ENCODE results near the gene ARHGDIG. TPM values are rescaled to one million over a fixed set of nuclear protein-coding genes. Genes with fewer than 3 reads are reported as not detected.

Gene ARHGDIG
- total and polyA plus RNA-seq, 2 donors (not counting 3 experiments of a cell fraction or from before 2014, with no cell fraction given): 0.93 to 2.2 TPM

- Histone ChIP-seq H3K27me3 (ENCODE audit: control insufficient read depth in 2 of 2, insufficient read depth in 2 of 2, low read length in 2 of 2) (no peaks in the 10 kb centered on the region), H3K9me1 (replicated peaks; ENCODE audit: control insufficient read depth, extremely low read depth, insufficient read depth, low read length) (no peaks in the 10 kb centered on the region), H3K4me3 (replicated peaks in 1 of 3; ENCODE audit: insufficient read depth in 1 of 3, low read depth in 1 of 3, low read length in 3 of 3) (no peak overlapping the region), H2AFZ (ENCODE audit: low read depth, low read length) (no peak overlapping the region), H3K4me2 (ENCODE audit: insufficient read depth, low read length) (no peak overlapping the region), H3K9ac (replicated peaks; ENCODE audit: extremely low read depth, insufficient read depth, low read length) (no peak overlapping the region), H3K36me3 (ENCODE audit: control insufficient read depth in 2 of 2, extremely low read depth in 1 of 2, insufficient read depth in 2 of 2, low read length in 2 of 2) (peaks cover 0 to 20% of the 10 kb centered on the region in 2 experiments), H3K27ac (ENCODE audit: insufficient read depth, low read depth, low read length) (no peak overlapping the region), H3K9me3 (replicated peaks; ENCODE audit: control insufficient read depth, insufficient read depth, low read length) (no peaks in the 10 kb centered on the region), H3K4me1 (ENCODE audit: control insufficient read depth, extremely low read depth, insufficient read depth, low read length) (no peaks in the 10 kb centered on the region), H4K20me1 (replicated peaks; ENCODE audit: control insufficient read depth, extremely low read depth, insufficient read depth, low read length) (no peaks in the 10 kb centered on the region), H3K79me2 (ENCODE audit: control insufficient read depth, insufficient read depth, low read length) (no peaks in the 10 kb centered on the region)
- TF ChIP-seq GATA2 (IDR thresholded peaks at IDR 0.05; ENCODE audit: insufficient read depth, insufficient read length, low read depth, low read length) (no peak), MAX (IDR thresholded peaks at IDR 0.05; ENCODE audit: insufficient read depth, insufficient read length) (no peak), EZH2 (IDR thresholded peaks at IDR 0.05; ENCODE audit: borderline replicate concordance, low read depth, low read length, severe bottlenecking) (no peak), CTCF (IDR thresholded peaks at IDR 0.05; ENCODE audit: extremely low read depth in 1 of 2, insufficient read depth in 1 of 2, low read depth in 1 of 2, low read length in 2 of 2) (no peak), JUN (IDR thresholded peaks at IDR 0.05; ENCODE audit: borderline replicate concordance, insufficient read depth, insufficient read length, low read depth) (no peak), MYC (IDR thresholded peaks at IDR 0.05; ENCODE audit: low read depth, low read length) (no peak), POLR2A (IDR thresholded peaks at IDR 0.05; ENCODE audit: low read depth, low read length) (no peak), FOS (IDR thresholded peaks at IDR 0.05; ENCODE audit: borderline replicate concordance, insufficient read depth, low read length) (no peak), POLR2AphosphoS5 (IDR thresholded peaks at IDR 0.05; ENCODE audit: insufficient read depth, low read depth, low read length) (no peak)
- POLR2A ChIA-PET: no interaction called here
- DNase-seq (ENCODE audit: low read depth, low spot score): no peak
- FAIRE-seq: no peak
- intact Hi-C loops (cut with micrococcal nuclease): no loop called here
- CTCF ChIA-PET: no interaction called here
- no TSS peak for BruUV-seq (replicated peaks)
- dilution Hi-C loops (cut with MboI; ENCODE audit: extremely low pct_ligation_motif_present, low sequenced_read_pairs): no loop called here
Measured at GRCh38 chr16:262121-262745, 18.2 kb upstream of the ARHGDIG start.

Measured in endothelial cell of umbilical vein (primary cell).